Activated naive CD4-positive, alpha-beta T cell treated with anti-CD3 and anti-CD28 coated beads, Interleukin-2, amount 10 ng/mL, durations not matched to agents 7 days and 5 days (primary cell): ENCODE data around the gene ST7.
A peak's percentile ranks its signal among the peaks of the same experiment; 100 is the strongest.
"Not testable (repeated sequence)": the region's sequence is repeated elsewhere in the genome, so short reads cannot be mapped to it uniquely, and the experiment has no call there.

ENCODE experiments used
- CTCF ChIA-PET: fragments of 350-600 bp; sonication (Branson Sonifier 250); formaldehyde crosslinking; loops from one replicate; lab custom pipeline; 2021; ENCODE audit warnings: antibody characterized with exemption; lab: Charles Lee
- DNase-seq: peaks from one replicate; pipeline ENCODE4 v3.0.0-alpha.2; 2020
- H3K27ac Mint-ChIP-seq: one replicate; pipeline ENCODE4 v1.8.0; 2021; ENCODE audit warnings: mild to moderate bottlenecking, moderate library complexity, mixed read lengths
- H3K27me3 Mint-ChIP-seq: one replicate; pipeline ENCODE4 v1.8.0; 2021; ENCODE audit warnings: mild to moderate bottlenecking, mixed read lengths
- H3K36me3 Mint-ChIP-seq: one replicate; pipeline ENCODE4 v1.8.0; 2021; ENCODE audit warnings: mixed read lengths
- H3K4me1 Mint-ChIP-seq: one replicate; pipeline ENCODE4 v1.8.0; 2021; ENCODE audit warnings: mixed read lengths
- H3K4me3 Mint-ChIP-seq: one replicate; pipeline ENCODE4 v1.8.0; 2021; ENCODE audit warnings: mild to moderate bottlenecking, moderate library complexity, mixed read lengths
- H3K9me3 Mint-ChIP-seq: one replicate; pipeline ENCODE4 v1.8.0; 2021; ENCODE audit warnings: mixed read lengths

The ST7 gene

DNA sequence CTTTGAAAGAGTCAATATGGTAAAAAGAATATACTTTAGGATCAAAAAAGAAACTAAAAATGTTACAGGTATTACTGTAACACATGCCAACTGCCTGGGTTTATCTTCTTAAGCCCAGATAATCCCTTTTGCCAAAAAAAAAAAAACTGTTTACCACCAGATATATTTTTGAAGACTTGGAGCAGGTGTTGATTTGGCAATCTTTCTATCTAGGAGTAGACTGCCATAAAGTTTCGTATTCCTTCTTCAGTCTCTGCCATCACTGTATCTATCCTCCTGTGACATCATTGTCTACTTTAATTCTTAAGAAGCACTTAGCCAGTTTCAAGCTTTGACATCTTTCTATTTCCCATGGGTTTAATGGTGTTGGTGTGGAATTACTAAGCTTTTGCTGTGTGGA lies 161.0 kb downstream of the ST7 start:
- Mint-ChIP-seq H3K27me3 (peaks cover 5% of the 10 kb centered on the region), H3K27ac (no peak overlapping the region), H3K4me1 (peaks cover 13% of the 10 kb centered on the region), H3K9me3 (no peaks in the 10 kb centered on the region), H3K36me3 (no peaks in the 10 kb centered on the region), H3K4me3 (no peak overlapping the region)
- no peak for DNase-seq
- CTCF ChIA-PET: interaction anchor here (0.9 to 1.7 kb wide), 2 partner anchors 126 to 130 kb away, joined by 3 to 4 read pairs; no protein-coding TSS in a partner anchor

DNA sequence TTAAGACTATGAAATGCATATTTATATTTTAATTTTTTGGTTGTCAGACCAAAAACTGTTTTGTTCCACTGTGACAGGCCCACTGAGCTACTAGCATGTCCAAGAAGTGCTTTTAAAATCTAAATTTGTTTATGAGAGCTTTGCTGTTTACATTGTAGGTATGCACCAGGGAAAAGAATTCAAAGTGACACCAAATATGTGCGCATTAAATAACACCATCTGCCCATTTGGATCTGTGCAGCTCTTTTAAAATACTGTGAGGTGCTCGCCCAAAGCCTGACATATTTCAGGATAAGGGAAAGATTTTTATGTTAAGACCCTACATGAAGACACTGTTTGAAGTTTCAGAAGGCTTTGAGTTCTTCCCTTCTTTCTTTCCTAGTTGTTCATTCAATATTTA lies 162.9 kb downstream of the ST7 start:
- H3K27me3 Mint-ChIP-seq: peaks cover 5% of the 10 kb centered on the region
- H3K36me3 Mint-ChIP-seq: no peaks in the 10 kb centered on the region
- no peaks in the 10 kb centered on the region for H3K4me1 Mint-ChIP-seq
- CTCF ChIA-PET: interaction anchor here (0.8 to 3.7 kb wide), 5 partner anchors 11 to 186 kb away, joined by 3 to 21 read pairs (median 4); no protein-coding TSS in a partner anchor
- no peak overlapping the region for H3K4me3 Mint-ChIP-seq
- H3K27ac Mint-ChIP-seq: no peak overlapping the region
- no peak for DNase-seq
- H3K9me3 Mint-ChIP-seq: no peaks in the 10 kb centered on the region

GRCh38 chr7:117117172-117117571 lies 163.9 kb downstream of the ST7 start:
- H3K4me1 Mint-ChIP-seq: no peaks in the 10 kb centered on the region
- no peaks in the 10 kb centered on the region for H3K36me3 Mint-ChIP-seq
- CTCF ChIA-PET: interaction anchor here (0.8 to 3.7 kb wide), 6 partner anchors 11 to 186 kb away, joined by 3 to 21 read pairs (median 3); no protein-coding TSS in a partner anchor
- peaks cover 5% of the 10 kb centered on the region for H3K27me3 Mint-ChIP-seq
- H3K27ac Mint-ChIP-seq: no peak overlapping the region
- no peak for DNase-seq
- H3K9me3 Mint-ChIP-seq: no peaks in the 10 kb centered on the region
- no peak overlapping the region for H3K4me3 Mint-ChIP-seq

GRCh38 chr7:117118579-117119180 lies 165.4 kb downstream of the ST7 start:
- Mint-ChIP-seq H3K4me3 (no peak overlapping the region), H3K9me3 (no peaks in the 10 kb centered on the region), H3K36me3 (no peaks in the 10 kb centered on the region), H3K27me3 (peaks cover 5% of the 10 kb centered on the region), H3K4me1 (no peaks in the 10 kb centered on the region), H3K27ac (no peak overlapping the region)
- DNase-seq: no peak
- CTCF ChIA-PET: interaction anchor here (0.9 to 3.7 kb wide), 5 partner anchors 9 to 189 kb away, joined by 3 to 21 read pairs (median 3); no protein-coding TSS in a partner anchor

- H3K36me3 Mint-ChIP-seq: no peaks in the 10 kb centered on the region
- H3K9me3 Mint-ChIP-seq: no peaks in the 10 kb centered on the region
- no peak overlapping the region for H3K27ac Mint-ChIP-seq
- H3K4me1 Mint-ChIP-seq: no peaks in the 10 kb centered on the region
- peak; percentile 85 for DNase-seq
- CTCF ChIA-PET: interaction anchor here (0.9 to 4.3 kb wide), 11 partner anchors 8 to 189 kb away, joined by 3 to 38 read pairs (median 3); no protein-coding TSS in a partner anchor
- peaks cover 5% of the 10 kb centered on the region for H3K27me3 Mint-ChIP-seq
- H3K4me3 Mint-ChIP-seq: no peak overlapping the region
Measured at GRCh38 chr7:117119192-117119924, 166.1 kb downstream of the ST7 start.

GRCh38 chr7:117120321-117120720 lies 167.0 kb downstream of the ST7 start:
- not testable (repeated sequence) for H3K4me3 Mint-ChIP-seq, H3K36me3 Mint-ChIP-seq, H3K27ac Mint-ChIP-seq, H3K4me1 Mint-ChIP-seq, H3K9me3 Mint-ChIP-seq, H3K27me3 Mint-ChIP-seq, DNase-seq
- CTCF ChIA-PET: interaction anchor here (0.5 to 4.3 kb wide), 12 partner anchors 9 to 245 kb away, joined by 3 to 38 read pairs (median 3); no protein-coding TSS in a partner anchor

DNA sequence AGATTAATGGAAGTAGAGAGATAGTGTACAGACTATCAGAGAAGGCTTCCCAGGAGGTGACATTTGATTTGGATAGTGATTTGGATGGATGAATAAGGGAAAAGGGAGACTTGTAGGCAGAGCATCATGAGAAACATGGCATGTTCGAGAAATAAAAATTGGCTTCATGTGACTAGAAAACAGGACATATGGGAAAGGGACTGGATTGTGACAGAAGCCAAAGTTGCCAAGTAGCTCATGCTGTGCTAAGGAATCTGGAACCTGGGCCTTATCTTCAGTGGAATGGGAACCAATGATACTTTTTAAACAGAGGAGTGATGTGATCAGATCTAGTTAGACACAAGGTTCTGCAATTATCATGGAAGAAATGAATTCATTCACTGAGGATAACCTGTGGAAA lies 168.7 kb downstream of the ST7 start:
- not testable (repeated sequence) for H3K27ac Mint-ChIP-seq, H3K27me3 Mint-ChIP-seq, H3K36me3 Mint-ChIP-seq, H3K4me3 Mint-ChIP-seq, DNase-seq, H3K9me3 Mint-ChIP-seq, H3K4me1 Mint-ChIP-seq
- CTCF ChIA-PET: interaction anchor here (1.0 to 4.3 kb wide), 3 partner anchors 133 to 192 kb away, joined by 4 to 38 read pairs (median 24); no protein-coding TSS in a partner anchor

DNA sequence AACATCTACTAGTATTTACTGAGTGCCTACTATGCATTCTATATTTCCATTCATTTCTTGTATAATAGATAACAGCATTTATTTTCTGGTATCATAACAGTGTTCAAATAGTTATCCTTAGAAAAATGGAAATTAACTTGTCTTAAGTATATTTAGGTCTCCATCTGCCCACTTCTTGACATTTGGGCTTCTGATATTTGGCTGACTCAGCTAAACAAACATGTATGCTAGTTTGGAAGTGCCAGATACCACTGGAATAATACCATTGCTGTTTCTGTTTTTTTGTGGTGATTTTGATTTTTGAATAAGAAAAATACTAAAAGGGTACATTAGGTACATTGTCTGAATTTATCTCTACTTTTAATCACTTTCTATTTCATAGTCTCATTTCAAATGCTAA lies 169.2 kb downstream of the ST7 start:
- CTCF ChIA-PET: interaction anchor here (0.8 to 4.3 kb wide), 3 partner anchors 133 to 138 kb away, joined by 3 to 38 read pairs (median 4); no protein-coding TSS in a partner anchor
- Mint-ChIP-seq H3K27ac (no peak overlapping the region), H3K27me3 (no peaks in the 10 kb centered on the region), H3K4me3 (no peak overlapping the region), H3K9me3 (no peaks in the 10 kb centered on the region), H3K36me3 (no peaks in the 10 kb centered on the region), H3K4me1 (no peaks in the 10 kb centered on the region)
- no peak for DNase-seq

DNA sequence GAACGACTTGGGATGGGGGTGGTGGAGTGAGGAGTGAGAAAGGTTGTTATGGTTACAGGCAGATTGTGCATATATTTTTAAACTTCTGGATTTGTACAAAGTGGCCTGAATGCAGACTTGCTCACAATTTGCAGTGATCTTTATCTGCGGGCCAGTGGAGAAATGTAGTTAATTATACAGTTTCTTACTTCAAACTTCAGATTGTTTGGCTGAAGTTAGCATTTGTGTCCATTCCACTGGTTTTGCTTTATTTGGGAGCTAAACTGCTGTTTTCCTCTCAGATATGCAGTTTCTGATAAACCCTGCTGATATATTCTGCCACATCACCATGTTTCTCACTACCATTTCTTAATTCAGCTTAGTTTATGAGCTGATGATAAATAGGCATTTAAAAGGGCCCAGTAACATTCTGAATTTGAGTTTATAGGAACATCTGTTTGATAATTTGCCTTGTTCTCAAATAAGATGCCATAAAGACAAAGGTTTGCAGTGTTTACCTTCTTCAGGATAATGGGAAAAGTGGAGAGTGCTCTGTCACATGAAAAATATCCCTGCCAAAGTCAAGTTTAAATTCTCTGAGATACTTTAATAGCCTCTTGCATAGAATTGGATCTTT lies 170.1 kb downstream of the ST7 start:
- no peak overlapping the region for H3K27ac Mint-ChIP-seq
- peaks cover 3% of the 10 kb centered on the region for H3K27me3 Mint-ChIP-seq
- no peak for DNase-seq
- H3K4me1 Mint-ChIP-seq: no peaks in the 10 kb centered on the region
- no peak overlapping the region for H3K4me3 Mint-ChIP-seq
- H3K9me3 Mint-ChIP-seq: no peaks in the 10 kb centered on the region
- CTCF ChIA-PET: interaction anchor here (0.8 to 4.3 kb wide), 4 partner anchors 112 to 139 kb away, joined by 3 to 38 read pairs (median 4); no protein-coding TSS in a partner anchor
- H3K36me3 Mint-ChIP-seq: no peaks in the 10 kb centered on the region

- Mint-ChIP-seq H3K9me3 (no peaks in the 10 kb centered on the region), H3K4me1 (no peaks in the 10 kb centered on the region), H3K4me3 (no peak overlapping the region), H3K27ac (no peak overlapping the region), H3K27me3 (peaks cover 3% of the 10 kb centered on the region), H3K36me3 (no peaks in the 10 kb centered on the region)
- CTCF ChIA-PET: interaction anchor here (0.9 to 4.7 kb wide), 8 partner anchors 11 to 320 kb away, joined by 3 to 103 read pairs (median 4); no protein-coding TSS in a partner anchor
- DNase-seq: peak; percentile 26
Measured at GRCh38 chr7:117124591-117125220, 171.4 kb downstream of the ST7 start.

DNA sequence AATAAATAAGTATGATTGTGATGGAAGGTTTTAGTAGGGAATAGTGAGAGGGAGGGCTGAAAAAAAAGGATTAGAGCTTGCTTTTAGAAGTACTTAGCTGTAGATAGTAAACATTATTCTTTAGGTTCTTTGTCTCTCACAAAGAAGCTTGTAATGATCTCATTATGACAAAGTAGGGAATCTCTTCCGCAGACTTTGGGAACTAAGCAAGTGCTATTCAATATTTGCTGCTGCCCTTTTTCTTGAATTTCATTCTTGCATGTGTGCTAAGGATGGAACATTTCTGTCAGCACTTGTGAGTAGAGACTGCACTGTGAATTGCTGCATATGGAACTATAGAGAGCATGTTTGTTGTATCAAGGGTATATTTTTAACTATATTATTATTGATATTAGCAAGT lies 173.4 kb downstream of the ST7 start:
- Mint-ChIP-seq H3K27ac (no peak overlapping the region), H3K36me3 (no peaks in the 10 kb centered on the region), H3K9me3 (no peaks in the 10 kb centered on the region), H3K4me3 (no peak overlapping the region), H3K4me1 (no peaks in the 10 kb centered on the region), H3K27me3 (peaks cover 3% of the 10 kb centered on the region)
- CTCF ChIA-PET: interaction anchor here (1.0 to 4.7 kb wide), 10 partner anchors 11 to 229 kb away, joined by 3 to 103 read pairs (median 4); partner anchors contain the start of gene ST7
- no peak for DNase-seq

DNA sequence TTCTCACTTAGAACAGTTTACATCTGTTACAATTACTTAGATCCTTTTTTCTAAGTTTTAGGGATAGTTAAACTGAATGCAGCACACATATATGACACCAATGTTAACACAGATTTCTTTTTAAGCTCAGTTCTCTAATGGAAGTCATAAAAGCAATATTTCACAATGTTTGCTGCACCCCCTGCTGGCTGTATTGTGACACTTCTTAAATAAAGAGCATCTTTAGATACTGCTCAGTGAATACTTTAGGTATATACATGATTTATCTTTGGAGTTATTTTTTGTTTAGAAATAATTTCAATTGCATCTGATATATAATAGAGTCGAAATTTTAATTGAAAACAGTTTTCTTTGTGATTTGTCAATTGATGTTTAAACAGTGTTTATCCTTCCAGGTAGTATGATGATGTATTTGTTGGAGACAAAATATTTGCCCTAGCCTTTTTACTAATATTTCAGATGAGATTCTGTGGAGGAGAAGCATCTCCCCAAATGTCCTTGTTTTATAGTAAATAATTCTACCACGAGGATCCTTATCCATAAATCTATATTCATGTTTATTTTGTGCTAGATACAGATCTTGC lies 174.4 kb downstream of the ST7 start:
- Mint-ChIP-seq H3K9me3 (no peaks in the 10 kb centered on the region), H3K36me3 (no peaks in the 10 kb centered on the region), H3K27me3 (peaks cover 3% of the 10 kb centered on the region), H3K27ac (no peak overlapping the region), H3K4me1 (no peaks in the 10 kb centered on the region), H3K4me3 (no peak overlapping the region)
- CTCF ChIA-PET: interaction anchor here (0.6 to 4.7 kb wide), 22 partner anchors 9 to 266 kb away, joined by 3 to 103 read pairs (median 4); partner anchors contain the start of gene ST7
- DNase-seq: peak; percentile 68

DNA sequence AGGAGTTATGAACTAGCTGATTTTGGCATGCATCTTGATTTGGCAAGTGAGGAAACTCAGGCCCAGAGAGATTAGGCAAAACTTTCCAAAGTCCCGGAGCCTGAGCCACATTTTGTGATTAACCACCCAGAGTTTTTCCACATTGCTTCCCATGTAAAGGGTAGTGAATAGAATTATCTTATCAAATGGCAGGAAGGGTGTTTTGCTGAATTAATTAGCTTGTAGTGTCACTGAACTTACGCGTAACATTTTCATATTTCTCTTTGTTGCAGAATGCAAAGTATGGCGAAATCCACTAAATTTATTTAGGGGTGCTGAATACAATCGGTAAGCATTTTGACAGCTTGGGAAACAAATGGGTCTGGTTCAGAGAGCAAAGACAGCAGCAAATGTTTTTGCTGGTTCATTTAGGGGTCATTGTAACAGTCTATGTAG lies 176.2 kb downstream of the ST7 start:
- no peak overlapping the region for H3K4me3 Mint-ChIP-seq
- H3K4me1 Mint-ChIP-seq: no peaks in the 10 kb centered on the region
- no peaks in the 10 kb centered on the region for H3K36me3 Mint-ChIP-seq
- DNase-seq: no peak
- H3K27ac Mint-ChIP-seq: no peak overlapping the region
- H3K27me3 Mint-ChIP-seq: peaks cover 3% of the 10 kb centered on the region
- CTCF ChIA-PET: interaction anchor here (1.0 to 1.6 kb wide), 6 partner anchors 9 to 199 kb away, joined by 3 to 6 read pairs (median 4); no protein-coding TSS in a partner anchor
- no peaks in the 10 kb centered on the region for H3K9me3 Mint-ChIP-seq
